ENCODE data around the gene SLC26A1. TPM values are rescaled to one million over a fixed set of nuclear protein-coding genes. Genes with fewer than 3 reads are reported as not detected.
A peak's percentile ranks its signal among the peaks of the same experiment; 100 is the strongest.

SLC26A1 gene
- total and polyA plus RNA-seq, 3 donors from 2014 or later: 0.51 to 2.0 (median 0.99) TPM

- peak overlapping the region in 1 of 2 donors; percentile 45 for H3K27ac ChIP-seq
- H3K36me3 ChIP-seq (ENCODE audit: low read depth, missing control alignments): no peaks in the 10 kb centered on the region
- WGBS, 2 donors: 1 to 2% methylated on average over 14 of the region's 14 CpGs
- intact Hi-C loops (cut with DNase I; ENCODE audit: low total_unique reads): no loop called here
- peak overlapping the region; percentile 62 to 63 for H3K4me3 ChIP-seq
- H3K4me1 ChIP-seq: peaks cover 12% of the 10 kb centered on the region
- H3K9me3 ChIP-seq: no peaks in the 10 kb centered on the region
- H3K27me3 ChIP-seq: no peaks in the 10 kb centered on the region
- no peak for DNase-seq
- TF ChIP-seq, protein P1, sequence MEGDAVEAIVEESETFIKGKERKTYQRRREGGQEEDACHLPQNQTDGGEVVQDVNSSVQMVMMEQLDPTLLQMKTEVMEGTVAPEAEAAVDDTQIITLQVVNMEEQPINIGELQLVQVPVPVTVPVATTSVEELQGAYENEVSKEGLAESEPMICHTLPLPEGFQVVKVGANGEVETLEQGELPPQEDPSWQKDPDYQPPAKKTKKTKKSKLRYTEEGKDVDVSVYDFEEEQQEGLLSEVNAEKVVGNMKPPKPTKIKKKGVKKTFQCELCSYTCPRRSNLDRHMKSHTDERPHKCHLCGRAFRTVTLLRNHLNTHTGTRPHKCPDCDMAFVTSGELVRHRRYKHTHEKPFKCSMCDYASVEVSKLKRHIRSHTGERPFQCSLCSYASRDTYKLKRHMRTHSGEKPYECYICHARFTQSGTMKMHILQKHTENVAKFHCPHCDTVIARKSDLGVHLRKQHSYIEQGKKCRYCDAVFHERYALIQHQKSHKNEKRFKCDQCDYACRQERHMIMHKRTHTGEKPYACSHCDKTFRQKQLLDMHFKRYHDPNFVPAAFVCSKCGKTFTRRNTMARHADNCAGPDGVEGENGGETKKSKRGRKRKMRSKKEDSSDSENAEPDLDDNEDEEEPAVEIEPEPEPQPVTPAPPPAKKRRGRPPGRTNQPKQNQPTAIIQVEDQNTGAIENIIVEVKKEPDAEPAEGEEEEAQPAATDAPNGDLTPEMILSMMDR (IDR thresholded peaks at IDR 0.05): no peak
Measured at GRCh38 chr4:986428-986878, 6.8 kb downstream of the SLC26A1 start.

- Histone ChIP-seq H3K9me3 (no peaks in the 10 kb centered on the region), H3K36me3 (ENCODE audit: low read depth, missing control alignments) (no peaks in the 10 kb centered on the region), H3K4me1 (peaks cover 12% of the 10 kb centered on the region), H3K27ac (no peak overlapping the region), H3K4me3 (no peak overlapping the region), H3K27me3 (no peaks in the 10 kb centered on the region)
- intact Hi-C loops (cut with DNase I; ENCODE audit: low total_unique reads): no loop called here
- TF ChIP-seq POLR2A (IDR thresholded peaks at IDR 0.05): no peak
- TF ChIP-seq, protein P1 (IDR thresholded peaks at IDR 0.05): no peak
- WGBS, 2 donors: 79 to 85% methylated on average over 18 to 23 of the region's 23 CpGs
- DNase-seq: no peak
Measured at GRCh38 chr4:985123-985830, 7.9 kb downstream of the SLC26A1 start.

GRCh38 chr4:984336-985054 lies 8.7 kb downstream of the SLC26A1 start:
- intact Hi-C loops (cut with DNase I; ENCODE audit: low total_unique reads): no loop called here
- Histone ChIP-seq H3K9me3 (no peaks in the 10 kb centered on the region), H3K36me3 (ENCODE audit: low read depth, missing control alignments) (no peaks in the 10 kb centered on the region), H3K4me1 (peaks cover 12% of the 10 kb centered on the region), H3K27ac (no peak overlapping the region), H3K27me3 (no peaks in the 10 kb centered on the region), H3K4me3 (no peak overlapping the region)
- WGBS, 2 donors: 90 to 92% methylated on average over 15 of the region's 15 CpGs
- DNase-seq: no peak
- TF ChIP-seq, protein P1 (IDR thresholded peaks at IDR 0.05): no peak
- TF ChIP-seq POLR2A (IDR thresholded peaks at IDR 0.05): no peak

GRCh38 chr4:982814-983213 lies 10.4 kb downstream of the SLC26A1 start:
- 96 to 97% methylated on average over 15 of the region's 15 CpGs for WGBS, 2 donors
- no peaks in the 10 kb centered on the region for H3K27me3 ChIP-seq
- intact Hi-C loops (cut with DNase I; ENCODE audit: low total_unique reads): no loop called here
- no peaks in the 10 kb centered on the region for H3K9me3 ChIP-seq
- H3K36me3 ChIP-seq (ENCODE audit: low read depth, missing control alignments): no peaks in the 10 kb centered on the region
- H3K27ac ChIP-seq: no peak overlapping the region
- no peak overlapping the region for H3K4me3 ChIP-seq
- TF ChIP-seq, protein P1 (IDR thresholded peaks at IDR 0.05): no peak
- no peak for TF ChIP-seq POLR2A (IDR thresholded peaks at IDR 0.05)
- H3K4me1 ChIP-seq: peaks cover 11% of the 10 kb centered on the region
- no peak for DNase-seq
